Kidney (tissue), 14 donors: ENCODE results near the gene LIPC. TPM values are rescaled to one million over a fixed set of nuclear protein-coding genes. Genes with fewer than 3 reads are reported as not detected.
A peak's percentile ranks its signal among the peaks of the same experiment; 100 is the strongest.

Experiments
- DNase-seq, 5 donors: peaks; one replicate each; pipeline ENCODE4 v3.0.0-alpha.2; 2013 to 2020
- FAIRE-seq: peaks from 2 replicates; lab custom pipeline; 2012; peaks lifted over from hg19 to GRCh38; lab: Jason Lieb, UNC
- H3K27ac ChIP-seq, 2 donors: one replicate each; pipeline ENCODE4 v1.7.0; 2013; ENCODE audit warnings: low read depth in 2 of 2, low read length in 2 of 2, inconsistent platforms in 1 of 2
- H3K27me3 ChIP-seq: one replicate; pipeline ENCODE4 v1.7.1; 2013; ENCODE audit warnings: low read length, inconsistent platforms; ENCODE audit not compliant: control insufficient read depth, insufficient read depth
- H3K36me3 ChIP-seq, 3 donors: one replicate each; pipeline versions ENCODE4 v1.7.0 to v1.7.1; 2013; ENCODE audit warnings: low read length in 3 of 3, control low read depth in 1 of 3, inconsistent platforms in 1 of 3; ENCODE audit not compliant: insufficient read depth in 3 of 3, control insufficient read depth in 2 of 3
- H3K4me1 ChIP-seq, 3 donors: one replicate each; pipeline versions ENCODE4 v1.7.0 to v1.7.1; 2013; ENCODE audit warnings: low read length in 3 of 3, inconsistent platforms in 1 of 3, low read depth in 1 of 3; ENCODE audit not compliant: control insufficient read depth in 2 of 3, insufficient read depth in 2 of 3
- H3K4me3 ChIP-seq, 3 donors: one replicate each; pipeline versions ENCODE4 v1.7.0 to v1.8.1; 2013; ENCODE audit warnings: low read length in 3 of 3, control low read depth in 1 of 3, inconsistent platforms in 1 of 3
- H3K9ac ChIP-seq, 3 donors: one replicate each; pipeline versions ENCODE4 v1.7.0 to v1.7.1; 2013; ENCODE audit warnings: low read length in 3 of 3, control low read depth in 1 of 3, inconsistent platforms in 1 of 3
- H3K9me3 ChIP-seq, 3 donors: one replicate each; pipeline versions ENCODE4 v1.7.0 to v1.7.1; 2013; ENCODE audit warnings: low read length in 3 of 3, control low read depth in 1 of 3, inconsistent platforms in 1 of 3; ENCODE audit not compliant: control insufficient read depth in 2 of 3, insufficient read depth in 1 of 3
- CTCF ChIP-seq: IDR thresholded peaks from 3 replicates; pipeline ENCODE4 v1.5.1; 2012; ENCODE audit warnings: mild to moderate bottlenecking, moderate library complexity, borderline replicate concordance; ENCODE audit not compliant: insufficient read depth; ENCODE audit errors: extremely low read depth
- intact Hi-C: fragments of 100-400 bp; cut with DNase I; formaldehyde crosslinking; loops from one replicate; pipeline ENCODE4 v1.11.1; 2022
- polyA plus RNA-seq: library from polyadenylated mRNA; stranded (reverse); fragments of 350-450 nt; fragmentation: Illumina TruSeq; extraction: RNeasy Lipid Tissue Mini Kit (QIAGEN cat#74804); gene quantifications from one replicate; pipeline ENCODE4 v1.2.3, GENCODE V29; 2014; ENCODE audit warnings: low read depth, low replicate concordance; ENCODE audit not compliant: insufficient read depth
- total RNA-seq: library from RNA; stranded (reverse); fragmentation: NEBNext Ultra II Directional; extraction: Animal tissue kit (Norgen Biotek cat#: 25700); gene quantifications from one replicate; pipeline ENCODE4 v1.2.1, GENCODE V29; 2021
- donor health status: control.
- donor health status: control.
- donor health status: control.
- donor health status: control.
- donor health status: control.
- donor health status: DM: yes; HTN: yes; CAD: no.
- donor health status: Normal renal cell carcinoma (clear cell type).

The LIPC gene
- total and polyA plus RNA-seq, 2 donors from 2014 or later: 9.9 to 21.6 TPM

GRCh38 chr15:58491499-58492202, 59.9 kb downstream of the LIPC start:
- peak overlapping the region in 1 of 2 donors; percentile 23 for H3K27ac ChIP-seq
- intact Hi-C loops: no loop called here
- H3K36me3 ChIP-seq: no peaks in the 10 kb centered on the region
- H3K9ac ChIP-seq: no peak overlapping the region
- H3K4me1 ChIP-seq: no peaks in the 10 kb centered on the region
- no peaks in the 10 kb centered on the region for H3K27me3 ChIP-seq
- DNase-seq (no peak), FAIRE-seq (no peak)
- no peak for TF ChIP-seq CTCF
- no peak overlapping the region for H3K4me3 ChIP-seq
- peaks cover 0 to 4% (median 0%) of the 10 kb centered on the region in 3 donors for H3K9me3 ChIP-seq

- no peak overlapping the region for H3K27ac ChIP-seq
- H3K36me3 ChIP-seq: no peaks in the 10 kb centered on the region
- FAIRE-seq (no peak), DNase-seq (no peak)
- H3K9ac ChIP-seq: no peak overlapping the region
- no peak for TF ChIP-seq CTCF
- no peaks in the 10 kb centered on the region for H3K27me3 ChIP-seq
- intact Hi-C loops: no loop called here
- H3K9me3 ChIP-seq: peaks cover 0 to 4% (median 0%) of the 10 kb centered on the region in 3 donors
- H3K4me1 ChIP-seq: no peaks in the 10 kb centered on the region
- no peak overlapping the region for H3K4me3 ChIP-seq
These were observed 61.0 kb downstream of the LIPC start for GRCh38 chr15:58492661-58493397.

- peaks cover 0 to under 1% (median 0%) of the 10 kb centered on the region in 3 donors for H3K9me3 ChIP-seq
- H3K36me3 ChIP-seq: no peaks in the 10 kb centered on the region
- FAIRE-seq (no peak), DNase-seq (peak in 2 of 5 donors; percentile 48 to 65)
- no peak for TF ChIP-seq CTCF
- intact Hi-C loops: no loop called here
- H3K4me3 ChIP-seq: no peak overlapping the region
- H3K27ac ChIP-seq: no peak overlapping the region
- no peaks in the 10 kb centered on the region for H3K27me3 ChIP-seq
- peaks cover 0 to 9% (median 3%) of the 10 kb centered on the region in 3 donors for H3K4me1 ChIP-seq
- H3K9ac ChIP-seq: no peak overlapping the region
These were observed 62.8 kb downstream of the LIPC start for GRCh38 chr15:58494567-58494966.
